Glutamatergic neuron (in vitro differentiated cells): ENCODE data around the gene SIRT6. TPM values are rescaled to one million over a fixed set of nuclear protein-coding genes. Genes with fewer than 3 reads are reported as not detected.

ENCODE experiments used
- DNase-seq: peaks from one replicate; pipeline ENCODE4 v3.0.0; 2022
- H3K27ac Mint-ChIP-seq: one replicate; pipeline ENCODE4 v1.8.0; 2020; ENCODE audit warnings: mild to moderate bottlenecking, mixed read lengths, inconsistent platforms; ENCODE audit not compliant: unreplicated experiment
- H3K27me3 Mint-ChIP-seq: one replicate; pipeline ENCODE4 v1.8.0; 2020; ENCODE audit warnings: mild to moderate bottlenecking, moderate library complexity, mixed read lengths, inconsistent platforms; ENCODE audit not compliant: unreplicated experiment
- H3K36me3 Mint-ChIP-seq: one replicate; pipeline ENCODE4 v1.8.0; 2020; ENCODE audit warnings: mild to moderate bottlenecking, mixed read lengths, inconsistent platforms; ENCODE audit not compliant: unreplicated experiment
- H3K4me1 Mint-ChIP-seq: one replicate; pipeline ENCODE4 v1.8.0; 2020; ENCODE audit warnings: mild to moderate bottlenecking, low read depth, mixed read lengths, inconsistent platforms; ENCODE audit not compliant: unreplicated experiment
- H3K4me3 Mint-ChIP-seq: one replicate; pipeline ENCODE4 v1.8.0; 2020; ENCODE audit warnings: mild to moderate bottlenecking, mixed read lengths, inconsistent platforms; ENCODE audit not compliant: unreplicated experiment
- H3K9me3 Mint-ChIP-seq: one replicate; pipeline ENCODE4 v1.8.0; 2020; ENCODE audit warnings: mild to moderate bottlenecking, moderate library complexity, mixed read lengths, inconsistent platforms; ENCODE audit not compliant: unreplicated experiment
- total RNA-seq: library from RNA; stranded (reverse); fragmentation: NEBNext Ultra II Directional; extraction: Animal tissue kit (Norgen Biotek cat#: 25700); gene quantifications from one replicate; pipeline ENCODE4 v1.2.1, GENCODE V29; 2021; ENCODE audit not compliant: unreplicated experiment
- TF ChIP-seq, protein P1 (sequence below): fragments of 200-600 bp; sonication (generic); IDR thresholded peaks from one replicate; pipeline ENCODE4 v1.5.0; 2021; ENCODE audit not compliant: partially characterized antibody, unreplicated experiment

SIRT6 gene
- total RNA-seq, 1 donor from 2014 or later, result 48.3 TPM

DNA sequence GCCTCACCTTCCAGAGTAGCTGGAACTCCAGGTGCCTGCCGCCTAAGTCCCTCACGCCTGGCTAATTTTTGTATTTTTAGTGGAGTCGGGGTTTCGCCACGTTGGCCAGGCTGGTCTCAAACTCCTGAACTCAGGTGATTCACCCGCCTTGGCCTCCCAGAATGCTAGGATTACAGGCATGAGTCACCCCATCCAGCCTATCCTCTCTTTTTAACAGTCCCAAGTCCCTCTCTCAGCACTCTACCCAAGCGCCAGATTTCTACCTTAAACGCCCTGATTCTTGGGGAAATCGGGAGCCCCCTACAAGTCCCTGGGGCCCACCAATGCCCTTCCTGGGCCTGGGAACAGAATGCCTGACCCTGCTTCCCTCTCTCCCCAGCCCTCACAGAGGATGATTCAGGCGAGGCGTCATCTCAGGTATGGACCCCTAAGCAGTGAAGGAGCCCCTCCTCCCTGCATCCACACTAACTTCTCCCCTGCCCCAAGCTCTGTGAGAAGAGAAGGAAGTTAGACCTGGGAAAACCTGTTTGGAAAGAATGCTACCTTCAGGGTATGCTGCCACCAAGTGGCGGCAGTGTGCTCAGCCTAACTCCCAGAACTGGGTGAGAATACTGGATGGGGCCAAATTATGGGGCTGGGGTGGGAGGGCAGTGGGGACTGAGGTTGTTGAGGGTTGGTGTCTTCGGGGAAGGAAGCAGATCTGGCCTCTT lies 26.2 kb upstream of the SIRT6 start:
- no peaks in the 10 kb centered on the region for H3K36me3 Mint-ChIP-seq
- DNase-seq, result no peak
- no peaks in the 10 kb centered on the region for H3K27me3 Mint-ChIP-seq
- no peaks in the 10 kb centered on the region for H3K9me3 Mint-ChIP-seq
- TF ChIP-seq, protein P1, sequence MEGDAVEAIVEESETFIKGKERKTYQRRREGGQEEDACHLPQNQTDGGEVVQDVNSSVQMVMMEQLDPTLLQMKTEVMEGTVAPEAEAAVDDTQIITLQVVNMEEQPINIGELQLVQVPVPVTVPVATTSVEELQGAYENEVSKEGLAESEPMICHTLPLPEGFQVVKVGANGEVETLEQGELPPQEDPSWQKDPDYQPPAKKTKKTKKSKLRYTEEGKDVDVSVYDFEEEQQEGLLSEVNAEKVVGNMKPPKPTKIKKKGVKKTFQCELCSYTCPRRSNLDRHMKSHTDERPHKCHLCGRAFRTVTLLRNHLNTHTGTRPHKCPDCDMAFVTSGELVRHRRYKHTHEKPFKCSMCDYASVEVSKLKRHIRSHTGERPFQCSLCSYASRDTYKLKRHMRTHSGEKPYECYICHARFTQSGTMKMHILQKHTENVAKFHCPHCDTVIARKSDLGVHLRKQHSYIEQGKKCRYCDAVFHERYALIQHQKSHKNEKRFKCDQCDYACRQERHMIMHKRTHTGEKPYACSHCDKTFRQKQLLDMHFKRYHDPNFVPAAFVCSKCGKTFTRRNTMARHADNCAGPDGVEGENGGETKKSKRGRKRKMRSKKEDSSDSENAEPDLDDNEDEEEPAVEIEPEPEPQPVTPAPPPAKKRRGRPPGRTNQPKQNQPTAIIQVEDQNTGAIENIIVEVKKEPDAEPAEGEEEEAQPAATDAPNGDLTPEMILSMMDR, result no peak
- H3K27ac Mint-ChIP-seq, result no peak overlapping the region
- no peak overlapping the region for H3K4me3 Mint-ChIP-seq
- H3K4me1 Mint-ChIP-seq, result no peaks in the 10 kb centered on the region

DNA sequence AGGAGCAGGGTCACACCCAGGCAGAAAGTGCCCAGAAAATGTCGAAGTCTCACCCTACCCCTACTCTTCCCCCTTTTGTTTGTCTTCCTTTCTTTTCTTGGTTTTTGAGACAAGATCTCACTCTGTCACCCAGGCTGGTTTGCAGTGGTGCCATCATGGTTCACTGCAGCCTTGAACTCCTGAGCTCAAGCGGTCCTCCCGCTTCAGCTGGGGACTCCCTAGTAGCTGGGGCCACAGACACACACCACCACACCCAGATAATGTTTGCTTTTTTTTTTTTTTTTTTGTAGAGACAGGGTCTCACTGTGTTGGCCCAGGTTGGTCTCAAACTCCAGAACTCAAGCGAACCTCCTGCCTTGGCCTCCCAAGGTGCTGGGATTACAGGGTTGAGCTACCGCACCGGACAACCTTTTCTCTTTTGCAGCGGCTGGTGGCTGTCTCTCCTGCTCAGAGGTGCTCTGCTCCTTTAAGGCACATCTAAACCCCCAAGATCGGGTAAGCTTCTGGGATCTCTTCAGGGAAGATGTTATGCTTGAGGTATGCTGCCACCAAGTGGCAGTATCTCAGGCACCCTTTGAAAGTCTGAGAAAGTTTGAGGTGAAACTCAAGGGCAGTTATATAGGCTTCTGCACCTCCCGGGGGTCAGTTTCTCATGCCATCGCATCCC lies 24.6 kb upstream of the SIRT6 start:
- TF ChIP-seq, protein P1, result no peak
- no peaks in the 10 kb centered on the region for H3K36me3 Mint-ChIP-seq
- no peak for DNase-seq
- H3K27me3 Mint-ChIP-seq, result no peaks in the 10 kb centered on the region
- no peaks in the 10 kb centered on the region for H3K4me1 Mint-ChIP-seq
- H3K27ac Mint-ChIP-seq, result no peak overlapping the region
- no peaks in the 10 kb centered on the region for H3K9me3 Mint-ChIP-seq
- H3K4me3 Mint-ChIP-seq, result no peak overlapping the region

GRCh38 chr19:4201798-4202197 lies 19.4 kb upstream of the SIRT6 start:
- TF ChIP-seq, protein P1, result no peak
- DNase-seq, result no peak
- Mint-ChIP-seq H3K9me3 (peaks cover 9% of the 10 kb centered on the region), H3K4me3 (no peak overlapping the region), H3K27me3 (peaks cover 17% of the 10 kb centered on the region), H3K36me3 (peaks cover 8% of the 10 kb centered on the region), H3K27ac (no peak overlapping the region), H3K4me1 (peaks cover 8% of the 10 kb centered on the region)

- Mint-ChIP-seq H3K27ac (peak overlapping the region; percentile 10), H3K27me3 (peaks cover 17% of the 10 kb centered on the region), H3K9me3 (peaks cover 9% of the 10 kb centered on the region), H3K36me3 (peaks cover 8% of the 10 kb centered on the region), H3K4me3 (peak overlapping the region; percentile 7), H3K4me1 (peaks cover 8% of the 10 kb centered on the region)
- TF ChIP-seq, protein P1, result no peak
- no peak for DNase-seq
Observed at GRCh38 chr19:4200940-4201542, 18.7 kb upstream of the SIRT6 start.
